PC-9 (cell line): ENCODE measurements around the gene FKBP5. TPM values are rescaled to one million over a fixed set of nuclear protein-coding genes. Genes with fewer than 3 reads are reported as not detected.

Experiments
- BruUV-seq: library from RNA; stranded (reverse); fragments of 400-500 nt; replicated peaks from 2 replicates; lab custom pipeline; 2021; lab: Mats Ljungman, UMichigan
- CTCF ChIA-PET: fragments of 300-600 bp; sonication (Branson Sonifier 250); formaldehyde crosslinking; loops from one replicate; lab custom pipeline; 2022; ENCODE audit warnings: antibody characterized with exemption; lab: Charles Lee
- POLR2A ChIA-PET: fragments of 300-600 bp; sonication (Branson Sonifier 250); formaldehyde crosslinking; loops from one replicate; lab custom pipeline; 2022; ENCODE audit warnings: antibody characterized with exemption; ENCODE audit not compliant: unreplicated experiment; lab: Charles Lee
- DNase-seq, 2 experiments: peaks; one replicate each; pipeline versions ENCODE4 v3.0.0 to v3.0.0-alpha.2; 2015 to 2022; ENCODE audit warnings: mixed read lengths in 1 of 2
- H2AFZ ChIP-seq: fragments of 200-600 bp; sonication (generic); 2 replicates; pipeline ENCODE4 v1.8.1; 2017; ENCODE audit warnings: antibody characterized with exemption
- H3F3A ChIP-seq: fragments of 200-600 bp; sonication (generic); 2 replicates; pipeline ENCODE4 v1.8.1; 2017; ENCODE audit warnings: antibody characterized with exemption, mild to moderate bottlenecking, low read depth; ENCODE audit not compliant: insufficient read depth
- H3K27ac ChIP-seq: fragments of 200-600 bp; sonication (generic); 2 replicates; pipeline ENCODE4 v1.6.1; 2016; ENCODE audit warnings: mixed run types
- H3K27me3 ChIP-seq: fragments of 200-600 bp; sonication (generic); 2 replicates; pipeline ENCODE4 v1.6.1; 2016; ENCODE audit warnings: low read depth, mixed run types; ENCODE audit not compliant: insufficient read depth
- H3K36me3 ChIP-seq: fragments of 200-600 bp; sonication (generic); 2 replicates; pipeline ENCODE4 v1.6.1; 2016; ENCODE audit warnings: low read depth, mixed run types
- H3K4me1 ChIP-seq: fragments of 200-600 bp; sonication (generic); replicated peaks from 2 replicates; pipeline ENCODE4 v1.6.1; 2016; ENCODE audit warnings: mixed run types; ENCODE audit not compliant: insufficient read depth
- H3K4me2 ChIP-seq: fragments of 200-600 bp; sonication (generic); 2 replicates; pipeline ENCODE4 v1.6.1; 2017; ENCODE audit warnings: mixed run types
- H3K4me3 ChIP-seq: fragments of 200-600 bp; sonication (generic); 2 replicates; pipeline ENCODE4 v1.6.1; 2016; ENCODE audit warnings: mixed run types
- H3K79me2 ChIP-seq: fragments of 200-600 bp; sonication (generic); 2 replicates; pipeline ENCODE4 v1.6.1; 2017; ENCODE audit warnings: low read depth, mixed run types
- H3K9me2 ChIP-seq: fragments of 200-600 bp; sonication (generic); 2 replicates; pipeline ENCODE4 v1.8.1; 2017; ENCODE audit warnings: mild to moderate bottlenecking; ENCODE audit not compliant: insufficient read depth
- H3K9me3 ChIP-seq: fragments of 200-600 bp; sonication (generic); 2 replicates; pipeline ENCODE4 v1.8.1; 2016; ENCODE audit warnings: low read depth; ENCODE audit not compliant: insufficient read depth
- H4K20me1 ChIP-seq: fragments of 200-600 bp; sonication (generic); 2 replicates; pipeline ENCODE4 v1.8.1; 2017; ENCODE audit not compliant: insufficient read depth
- EZH2 ChIP-seq: fragments of 200-600 bp; sonication (generic); IDR thresholded peaks from 2 replicates; pipeline ENCODE4 v1.8.0; 2017; ENCODE audit warnings: antibody characterized with exemption, low read depth
- intact Hi-C: fragments of 100-400 bp; cut with micrococcal nuclease; formaldehyde crosslinking; loops from one replicate; pipeline ENCODE4 v1.10.0; 2022; ENCODE audit not compliant: unreplicated experiment
- total RNA-seq: library from RNA; stranded (reverse); gene quantifications from 2 replicates; pipeline ENCODE4 v1.2.3, GENCODE V29; 2021
- TF ChIP-seq, protein P1 (sequence below): fragments of 200-600 bp; sonication (generic); conservative IDR thresholded peaks from 2 replicates; pipeline ENCODE4 v1.6.1; 2017; ENCODE audit warnings: mixed run types, antibody characterized with exemption, mild to moderate bottlenecking, moderate library complexity

FKBP5 gene
- total RNA-seq, 1 experiment from 2014 or later: 5.0 TPM

DNA sequence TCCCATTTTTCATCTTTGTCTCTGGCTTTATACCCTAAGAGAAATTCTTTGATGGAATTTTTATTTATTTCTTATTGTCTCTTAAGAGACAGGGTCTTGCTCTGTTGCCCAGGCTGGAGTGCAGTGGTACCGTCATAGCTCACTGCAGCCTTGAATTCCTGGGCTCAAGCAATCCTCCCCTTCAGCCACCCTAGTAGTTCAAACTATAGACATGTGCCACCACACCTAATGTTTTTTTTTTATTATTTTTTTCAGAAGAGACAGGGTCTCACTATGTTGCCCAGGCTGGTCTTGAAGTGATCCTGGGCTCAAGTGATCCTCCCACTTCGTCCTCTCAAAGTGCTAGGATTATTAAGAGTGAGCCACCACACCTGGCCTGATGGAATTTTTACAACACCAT is 40.5 kb downstream of the FKBP5 start:
- Histone ChIP-seq H4K20me1 (no peaks in the 10 kb centered on the region), H3K9me3 (no peaks in the 10 kb centered on the region), H3K4me3 (no peak overlapping the region), H2AFZ (no peak overlapping the region), H3K36me3 (no peaks in the 10 kb centered on the region), H3K4me2 (no peak overlapping the region), H3F3A (no peaks in the 10 kb centered on the region), H3K27me3 (no peaks in the 10 kb centered on the region), H3K9me2 (no peaks in the 10 kb centered on the region), H3K79me2 (no peaks in the 10 kb centered on the region), H3K27ac (no peak overlapping the region), H3K4me1 (no peaks in the 10 kb centered on the region)
- ChIA-PET POLR2A (no interaction called here), CTCF (no interaction called here)
- TF ChIP-seq, protein P1, sequence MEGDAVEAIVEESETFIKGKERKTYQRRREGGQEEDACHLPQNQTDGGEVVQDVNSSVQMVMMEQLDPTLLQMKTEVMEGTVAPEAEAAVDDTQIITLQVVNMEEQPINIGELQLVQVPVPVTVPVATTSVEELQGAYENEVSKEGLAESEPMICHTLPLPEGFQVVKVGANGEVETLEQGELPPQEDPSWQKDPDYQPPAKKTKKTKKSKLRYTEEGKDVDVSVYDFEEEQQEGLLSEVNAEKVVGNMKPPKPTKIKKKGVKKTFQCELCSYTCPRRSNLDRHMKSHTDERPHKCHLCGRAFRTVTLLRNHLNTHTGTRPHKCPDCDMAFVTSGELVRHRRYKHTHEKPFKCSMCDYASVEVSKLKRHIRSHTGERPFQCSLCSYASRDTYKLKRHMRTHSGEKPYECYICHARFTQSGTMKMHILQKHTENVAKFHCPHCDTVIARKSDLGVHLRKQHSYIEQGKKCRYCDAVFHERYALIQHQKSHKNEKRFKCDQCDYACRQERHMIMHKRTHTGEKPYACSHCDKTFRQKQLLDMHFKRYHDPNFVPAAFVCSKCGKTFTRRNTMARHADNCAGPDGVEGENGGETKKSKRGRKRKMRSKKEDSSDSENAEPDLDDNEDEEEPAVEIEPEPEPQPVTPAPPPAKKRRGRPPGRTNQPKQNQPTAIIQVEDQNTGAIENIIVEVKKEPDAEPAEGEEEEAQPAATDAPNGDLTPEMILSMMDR: no peak
- TF ChIP-seq EZH2: no peak
- BruUV-seq: no TSS peak
- no peak for DNase-seq
- intact Hi-C loops: no loop called here

DNA sequence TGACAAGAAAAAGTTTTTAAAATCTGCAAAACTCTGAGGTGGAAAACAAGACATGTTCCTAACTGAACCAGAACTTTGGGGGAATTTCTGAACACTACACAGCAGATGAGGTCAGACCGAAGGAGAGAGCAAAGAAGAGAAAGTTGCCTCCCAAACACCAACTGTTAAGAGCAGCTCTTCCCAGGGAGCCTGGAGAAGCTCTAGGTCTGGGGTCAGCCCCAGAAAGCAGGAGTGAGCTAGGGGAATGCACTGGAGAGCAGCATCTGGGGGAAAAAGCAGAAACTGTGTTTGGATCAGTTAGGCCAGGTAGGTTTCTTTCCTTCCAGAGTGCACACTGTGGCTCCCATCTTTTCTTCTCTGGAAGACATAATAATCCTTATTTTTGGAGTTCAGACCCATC is 41.3 kb downstream of the FKBP5 start:
- H3K36me3 ChIP-seq: no peaks in the 10 kb centered on the region
- no peak overlapping the region for H3K27ac ChIP-seq
- no peak for DNase-seq
- H2AFZ ChIP-seq: no peak overlapping the region
- no peaks in the 10 kb centered on the region for H4K20me1 ChIP-seq
- H3K4me1 ChIP-seq: no peaks in the 10 kb centered on the region
- no peaks in the 10 kb centered on the region for H3F3A ChIP-seq
- H3K9me2 ChIP-seq: no peaks in the 10 kb centered on the region
- ChIA-PET POLR2A (no interaction called here), CTCF (interaction anchor here (0.7 kb wide), 1 partner anchor 116 kb away, joined by 3 read pairs; no protein-coding TSS in a partner anchor)
- TF ChIP-seq, protein P1: no peak
- no peak for TF ChIP-seq EZH2
- H3K79me2 ChIP-seq: no peaks in the 10 kb centered on the region
- H3K4me2 ChIP-seq: no peak overlapping the region
- H3K9me3 ChIP-seq: no peaks in the 10 kb centered on the region
- intact Hi-C loops: no loop called here
- no peaks in the 10 kb centered on the region for H3K27me3 ChIP-seq
- no peak overlapping the region for H3K4me3 ChIP-seq
- BruUV-seq: no TSS peak

DNA sequence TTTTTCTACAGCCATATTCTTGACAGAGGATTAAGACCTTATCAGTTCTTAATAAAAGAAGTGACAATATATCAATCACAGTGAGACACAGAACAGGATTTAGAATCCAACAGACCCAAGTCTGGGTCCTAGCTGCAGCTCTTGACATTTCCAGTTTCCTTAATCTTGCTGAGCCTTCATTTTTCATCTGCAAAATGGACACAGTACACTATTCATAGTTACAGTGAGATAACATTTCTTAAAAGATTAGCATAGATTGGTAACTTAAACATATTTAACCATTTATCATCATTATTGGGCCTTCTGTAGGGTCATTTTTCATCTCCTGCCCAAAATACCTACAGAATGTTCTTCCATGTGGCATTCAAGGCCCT is 45.6 kb downstream of the FKBP5 start:
- no peak overlapping the region for H2AFZ ChIP-seq
- H3K9me3 ChIP-seq: no peaks in the 10 kb centered on the region
- no peaks in the 10 kb centered on the region for H3K36me3 ChIP-seq
- H3K4me3 ChIP-seq: no peak overlapping the region
- no peak overlapping the region for H3K27ac ChIP-seq
- POLR2A ChIA-PET: no interaction called here
- no peaks in the 10 kb centered on the region for H3K9me2 ChIP-seq
- H4K20me1 ChIP-seq: no peaks in the 10 kb centered on the region
- DNase-seq: no peak
- H3K4me1 ChIP-seq: no peaks in the 10 kb centered on the region
- BruUV-seq: no TSS peak
- no peaks in the 10 kb centered on the region for H3K27me3 ChIP-seq
- intact Hi-C loops: no loop called here
- CTCF ChIA-PET: no interaction called here
- H3K79me2 ChIP-seq: no peaks in the 10 kb centered on the region
- H3K4me2 ChIP-seq: no peak overlapping the region
- H3F3A ChIP-seq: no peaks in the 10 kb centered on the region
- TF ChIP-seq, protein P1: no peak
- TF ChIP-seq EZH2: no peak
